Prostate gland (tissue), 2 donors: ENCODE results near the gene MDC1.

Experiments
- CTCF ChIP-seq, 4 experiments: fragments of 200-600 bp in 2 of 4; fragments of 450-650 bp in 2 of 4; sonication (generic) in 2 of 4; IDR thresholded peaks; 1 replicate in 3 of 4; 2 replicates in 1 of 4; pipeline ENCODE4 v1.5.1; 2016 to 2019; ENCODE audit warnings: antibody characterized with exemption in 4 of 4, mild to moderate bottlenecking in 2 of 4, moderate library complexity in 2 of 4
- POLR2A ChIP-seq: fragments of 450-650 bp; IDR thresholded peaks from one replicate; pipeline ENCODE4 v1.6.1; 2016; ENCODE audit warnings: antibody characterized with exemption, mild to moderate bottlenecking
- POLR2AphosphoS5 ChIP-seq: sonication (generic); formaldehyde crosslinking; IDR thresholded peaks from one replicate; pipeline ENCODE4 v1.6.1; 2017; ENCODE audit warnings: antibody characterized with exemption

GRCh38 chr6:30685157-30686008, 31.7 kb downstream of the MDC1 start:
- no peak for TF ChIP-seq CTCF (IDR thresholded peaks at IDR 0.05)
- no peak for TF ChIP-seq POLR2A
- no peak for TF ChIP-seq POLR2AphosphoS5
